ENCODE data around the gene ZNF497. TPM values are rescaled to one million over a fixed set of nuclear protein-coding genes. Genes with fewer than 3 reads are reported as not detected.

Gene ZNF497
- total RNA-seq, 4 donors from 2014 or later = 1.4 to 3.1 (median 1.5) TPM

GRCh38 chr19:58336216-58336615 is 26.3 kb downstream of the ZNF497 start:
- WGBS, 2 donors = 94 to 96% methylated on average over 1 of the region's 1 CpG
- TF ChIP-seq POLR2A (IDR thresholded peaks at IDR 0.05) (no peak), CTCF (IDR thresholded peaks at IDR 0.05) (no peak)
- H3K4me3 ChIP-seq (ENCODE audit: low read depth, poor library complexity, severe bottlenecking) = no peak overlapping the region
- DNase-seq (ENCODE audit: low spot score in 2 of 2) = no peak
- intact Hi-C loops (cut with DNase I; ENCODE audit: low total_unique reads) = no loop called here

GRCh38 chr19:58335630-58336029 is 26.9 kb downstream of the ZNF497 start:
- DNase-seq (ENCODE audit: low spot score in 2 of 2) = no peak
- WGBS, 2 donors = 82 to 88% methylated on average over 3 of the region's 3 CpGs
- intact Hi-C loops (cut with DNase I; ENCODE audit: low total_unique reads) = no loop called here
- no peak overlapping the region for H3K4me3 ChIP-seq (ENCODE audit: low read depth, poor library complexity, severe bottlenecking)
- no peak for TF ChIP-seq CTCF (IDR thresholded peaks at IDR 0.05)
- no peak for TF ChIP-seq POLR2A (IDR thresholded peaks at IDR 0.05)

DNA sequence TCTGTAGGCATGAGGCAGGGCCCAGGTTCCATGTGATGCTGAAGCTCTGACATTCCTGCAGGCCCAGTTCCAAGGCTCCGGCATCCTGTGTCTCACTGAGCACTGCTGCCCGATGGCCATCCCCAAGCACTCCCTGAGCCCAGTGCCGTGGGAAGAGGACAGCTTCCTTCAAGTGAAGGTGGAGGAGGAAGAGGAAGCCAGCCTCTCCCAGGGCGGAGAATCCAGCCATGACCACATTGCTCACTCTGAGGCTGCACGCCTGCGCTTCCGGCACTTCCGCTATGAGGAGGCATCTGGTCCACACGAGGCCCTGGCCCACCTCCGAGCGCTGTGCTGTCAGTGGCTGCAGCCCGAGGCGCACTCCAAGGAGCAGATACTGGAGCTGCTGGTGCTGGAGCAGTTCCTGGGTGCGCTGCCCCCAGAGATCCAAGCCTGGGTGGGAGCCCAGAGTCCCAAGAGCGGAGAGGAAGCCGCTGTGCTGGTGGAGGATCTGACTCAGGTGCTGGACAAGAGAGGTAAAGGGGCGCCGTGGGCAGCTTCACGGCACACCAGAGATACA is 27.8 kb downstream of the ZNF497 start:
- H3K4me3 ChIP-seq (ENCODE audit: low read depth, poor library complexity, severe bottlenecking) = no peak overlapping the region
- no peak for DNase-seq (ENCODE audit: low spot score in 2 of 2)
- WGBS, 2 donors = 91 to 95% methylated on average over 17 to 19 of the region's 19 CpGs
- intact Hi-C loops (cut with DNase I; ENCODE audit: low total_unique reads) = no loop called here
- TF ChIP-seq POLR2A (IDR thresholded peaks at IDR 0.05) (no peak), CTCF (IDR thresholded peaks at IDR 0.05) (no peak)

GRCh38 chr19:58332697-58333096 is 29.9 kb downstream of the ZNF497 start:
- WGBS, 2 donors = 96 to 100% methylated on average over 1 of the region's 1 CpG
- no peak for DNase-seq (ENCODE audit: low spot score in 2 of 2)
- intact Hi-C loops (cut with DNase I; ENCODE audit: low total_unique reads) = no loop called here
- TF ChIP-seq POLR2A (IDR thresholded peaks at IDR 0.05) (no peak), CTCF (IDR thresholded peaks at IDR 0.05) (no peak)
- no peak overlapping the region for H3K4me3 ChIP-seq (ENCODE audit: low read depth, poor library complexity, severe bottlenecking)

- intact Hi-C loops (cut with DNase I; ENCODE audit: low total_unique reads) = no loop called here
- 59 to 68% methylated on average over 4 of the region's 4 CpGs for WGBS, 2 donors
- H3K4me3 ChIP-seq (ENCODE audit: low read depth, poor library complexity, severe bottlenecking) = no peak overlapping the region
- no peak for DNase-seq (ENCODE audit: low spot score in 2 of 2)
- no peak for TF ChIP-seq CTCF (IDR thresholded peaks at IDR 0.05)
Observed at GRCh38 chr19:58330458-58330857, 32.1 kb downstream of the ZNF497 start.

- H3K4me3 ChIP-seq (ENCODE audit: low read depth, poor library complexity, severe bottlenecking) = no peak overlapping the region
- intact Hi-C loops (cut with DNase I; ENCODE audit: low total_unique reads) = no loop called here
- WGBS, 2 donors = 68 to 75% methylated on average over 10 of the region's 10 CpGs
- DNase-seq (ENCODE audit: low spot score in 2 of 2) = no peak
- TF ChIP-seq CTCF (IDR thresholded peaks at IDR 0.05) = no peak
- no peak for TF ChIP-seq POLR2A (IDR thresholded peaks at IDR 0.05)
Observed at GRCh38 chr19:58328999-58329398, 33.6 kb downstream of the ZNF497 start.

Data from lower leg skin (tissue), 4 donors.